OCI-LY7 (cell line): Measurements from ENCODE around the gene PTGR2. TPM values are rescaled to one million over a fixed set of nuclear protein-coding genes. Genes with fewer than 3 reads are reported as not detected.
"Not testable (repeated sequence)": the region's sequence is repeated elsewhere in the genome, so short reads cannot be mapped to it uniquely, and the experiment has no call there.

Source experiments
- BruUV-seq: library from RNA; stranded (reverse); fragments of 400-500 nt; replicated peaks from 2 replicates; lab custom pipeline; 2021; lab: Mats Ljungman, UMichigan
- CTCF ChIA-PET: fragments of 300-600 bp; sonication (Branson Sonifier 250); formaldehyde crosslinking; loops from one replicate; lab custom pipeline; 2022; ENCODE audit warnings: antibody characterized with exemption; ENCODE audit not compliant: unreplicated experiment; lab: Charles Lee
- POLR2A ChIA-PET: fragments of 300-600 bp; sonication (Branson Sonifier 250); formaldehyde crosslinking; loops from one replicate; lab custom pipeline; 2022; ENCODE audit warnings: antibody characterized with exemption; lab: Charles Lee
- DNase-seq: peaks from one replicate; pipeline ENCODE4 v3.0.0-alpha.2; 2015; ENCODE audit warnings: low spot score
- H2AFZ ChIP-seq: fragments of 200-600 bp; sonication (generic), shearing (Covaris generic); 2 replicates; pipeline ENCODE4 v1.6.1; 2014; ENCODE audit warnings: mild to moderate bottlenecking, antibody characterized with exemption, low read length, moderate library complexity
- H3K27ac ChIP-seq: fragments of 200-600 bp; sonication (generic); 2 replicates; pipeline ENCODE4 v1.5.1; 2014; ENCODE audit warnings: mixed run types, low read depth, mild to moderate bottlenecking, moderate library complexity, low read length, inconsistent platforms; ENCODE audit not compliant: poor library complexity, severe bottlenecking
- H3K36me3 ChIP-seq: fragments of 200-600 bp; sonication (generic); 2 replicates; pipeline ENCODE4 v1.6.1; 2014; ENCODE audit warnings: mild to moderate bottlenecking, antibody characterized with exemption, low read length, moderate library complexity, mixed read lengths; ENCODE audit not compliant: insufficient read depth
- H3K4me1 ChIP-seq: fragments of 200-600 bp; sonication (generic); 2 replicates; pipeline ENCODE4 v1.5.1; 2014; ENCODE audit warnings: mild to moderate bottlenecking, low read length; ENCODE audit not compliant: insufficient read depth, poor library complexity, severe bottlenecking
- H3K4me2 ChIP-seq: fragments of 200-600 bp; sonication (generic); 2 replicates; pipeline ENCODE4 v1.6.1; 2014; ENCODE audit warnings: mild to moderate bottlenecking, low read length
- H3K4me3 ChIP-seq: fragments of 200-600 bp; sonication (generic); 2 replicates; pipeline ENCODE4 v1.5.1; 2014; ENCODE audit warnings: mild to moderate bottlenecking, low read depth, low read length; ENCODE audit not compliant: poor library complexity, severe bottlenecking
- H3K79me2 ChIP-seq: fragments of 200-600 bp; sonication (generic); 2 replicates; pipeline ENCODE4 v1.6.1; 2016; ENCODE audit warnings: low read depth, mild to moderate bottlenecking, low read length, moderate library complexity, mixed read lengths; ENCODE audit not compliant: insufficient read depth
- H3K9me2 ChIP-seq: fragments of 200-600 bp; sonication (generic); 2 replicates; pipeline ENCODE4 v1.6.1; 2016; ENCODE audit warnings: mild to moderate bottlenecking, low read length, mixed read lengths; ENCODE audit not compliant: insufficient read depth
- H3K9me3 ChIP-seq: fragments of 200-600 bp; sonication (generic); 2 replicates; pipeline ENCODE4 v1.6.1; 2014; ENCODE audit warnings: mild to moderate bottlenecking, mixed run types, low read length, mixed read lengths
- H4K20me1 ChIP-seq: fragments of 200-600 bp; sonication (generic); 2 replicates; pipeline ENCODE4 v1.6.1; 2014; ENCODE audit warnings: mild to moderate bottlenecking, antibody characterized with exemption, low read length, moderate library complexity, mixed read lengths; ENCODE audit not compliant: insufficient read depth
- EZH2phosphoT487 ChIP-seq: fragments of 200-600 bp; sonication (generic); IDR thresholded peaks from 2 replicates; pipeline ENCODE4 v1.6.1; 2018; ENCODE audit warnings: low read depth, borderline replicate concordance, mild to moderate bottlenecking, mixed run types, antibody characterized with exemption, low read length, moderate library complexity, mixed read lengths
- intact Hi-C: fragments of 100-400 bp; cut with micrococcal nuclease; formaldehyde crosslinking; loops from one replicate; pipeline ENCODE4 v1.10.0; 2022; ENCODE audit not compliant: unreplicated experiment
- total RNA-seq, 2 experiments: library from RNA; depleted of rRNA in 1 of 2; stranded (reverse); fragments of >200 nt in 1 of 2; shearing (Covaris generic) in 1 of 2; gene quantifications; 2 replicates each; pipeline ENCODE4 v1.2.3, GENCODE V29; 2014 to 2022
- TF ChIP-seq, protein P1 (sequence below): fragments of 200-600 bp; sonication (generic); conservative IDR thresholded peaks from 2 replicates; pipeline ENCODE4 v1.5.1; 2014; ENCODE audit warnings: mild to moderate bottlenecking, antibody characterized with exemption, low read length, moderate library complexity, mixed read lengths

PTGR2 gene
- total RNA-seq, 2 experiments from 2014 or later = 6.4 to 14.3 TPM

DNA sequence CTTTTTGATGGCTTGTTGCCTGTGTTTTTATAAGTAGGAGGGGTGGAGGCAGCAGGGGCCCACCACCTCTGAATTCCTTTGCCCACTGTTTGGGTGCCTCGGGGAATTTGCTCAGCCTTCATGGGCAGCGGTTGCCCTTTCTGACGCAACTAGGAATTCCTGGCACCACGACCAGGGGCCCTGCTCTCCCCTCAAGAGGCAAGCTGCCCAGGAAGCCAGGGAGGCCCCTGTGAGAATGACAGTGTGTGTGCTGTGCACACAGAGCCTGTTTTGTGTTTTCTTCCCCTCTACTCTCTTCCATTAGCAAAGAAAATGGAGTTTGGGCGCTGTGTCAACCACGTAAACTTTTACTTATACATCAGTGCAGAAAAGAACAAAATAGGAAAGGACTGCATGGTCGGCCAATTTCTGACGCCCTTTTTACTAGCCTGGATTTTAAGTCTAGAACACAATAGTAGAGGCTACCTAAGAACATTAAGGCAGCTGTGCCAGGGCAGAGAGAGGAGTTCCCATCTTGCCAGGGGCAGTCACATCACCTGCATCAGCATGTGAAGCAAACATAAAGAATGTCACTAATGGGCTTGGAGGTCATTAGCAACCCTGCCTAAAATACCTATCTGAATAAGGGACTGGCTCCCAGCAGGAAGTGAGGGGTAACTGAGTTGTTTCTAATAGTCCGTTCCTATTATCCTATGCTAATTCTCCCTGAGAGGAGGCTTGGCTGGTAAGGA lies 17.9 kb upstream of the PTGR2 start:
- H3K4me2 ChIP-seq = no peak overlapping the region
- POLR2A ChIA-PET = no interaction called here

DNA sequence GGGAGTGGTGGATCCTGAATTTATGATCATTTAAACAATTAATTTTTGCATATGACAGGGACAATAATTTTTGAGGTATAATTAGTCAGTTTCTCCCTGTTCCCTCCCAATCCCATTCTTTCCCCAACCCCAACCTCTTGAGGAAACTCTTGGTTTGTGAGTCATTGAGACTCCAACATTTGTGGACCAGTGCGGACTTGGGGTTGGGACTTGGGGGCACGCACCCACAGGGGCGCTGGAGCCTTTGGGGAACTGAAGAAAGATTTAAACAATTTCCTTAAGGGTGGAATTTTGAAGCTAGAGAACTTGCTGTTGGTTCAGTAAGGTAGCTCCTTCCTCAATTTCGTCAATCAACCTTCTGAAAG lies 17.4 kb upstream of the PTGR2 start:
- H2AFZ ChIP-seq = no peak overlapping the region
- no peak overlapping the region for H3K4me3 ChIP-seq
- no peaks in the 10 kb centered on the region for H3K9me2 ChIP-seq
- H3K4me2 ChIP-seq = no peak overlapping the region
- ChIA-PET CTCF (no interaction called here), POLR2A (no interaction called here)
- intact Hi-C loops = no loop called here
- DNase-seq = no peak
- H4K20me1 ChIP-seq = no peaks in the 10 kb centered on the region
- no peak overlapping the region for H3K27ac ChIP-seq
- TF ChIP-seq, protein P1, sequence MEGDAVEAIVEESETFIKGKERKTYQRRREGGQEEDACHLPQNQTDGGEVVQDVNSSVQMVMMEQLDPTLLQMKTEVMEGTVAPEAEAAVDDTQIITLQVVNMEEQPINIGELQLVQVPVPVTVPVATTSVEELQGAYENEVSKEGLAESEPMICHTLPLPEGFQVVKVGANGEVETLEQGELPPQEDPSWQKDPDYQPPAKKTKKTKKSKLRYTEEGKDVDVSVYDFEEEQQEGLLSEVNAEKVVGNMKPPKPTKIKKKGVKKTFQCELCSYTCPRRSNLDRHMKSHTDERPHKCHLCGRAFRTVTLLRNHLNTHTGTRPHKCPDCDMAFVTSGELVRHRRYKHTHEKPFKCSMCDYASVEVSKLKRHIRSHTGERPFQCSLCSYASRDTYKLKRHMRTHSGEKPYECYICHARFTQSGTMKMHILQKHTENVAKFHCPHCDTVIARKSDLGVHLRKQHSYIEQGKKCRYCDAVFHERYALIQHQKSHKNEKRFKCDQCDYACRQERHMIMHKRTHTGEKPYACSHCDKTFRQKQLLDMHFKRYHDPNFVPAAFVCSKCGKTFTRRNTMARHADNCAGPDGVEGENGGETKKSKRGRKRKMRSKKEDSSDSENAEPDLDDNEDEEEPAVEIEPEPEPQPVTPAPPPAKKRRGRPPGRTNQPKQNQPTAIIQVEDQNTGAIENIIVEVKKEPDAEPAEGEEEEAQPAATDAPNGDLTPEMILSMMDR = no peak
- TF ChIP-seq EZH2phosphoT487 = no peak
- no TSS peak for BruUV-seq
- H3K4me1 ChIP-seq = no peaks in the 10 kb centered on the region
- no peaks in the 10 kb centered on the region for H3K36me3 ChIP-seq
- H3K79me2 ChIP-seq = no peaks in the 10 kb centered on the region
- H3K9me3 ChIP-seq = no peaks in the 10 kb centered on the region

More for the DNA sequence above, 17.9 kb upstream of the PTGR2 start:
- Histone ChIP-seq H3K36me3 (no peaks in the 10 kb centered on the region), H3K27ac (no peak overlapping the region), H2AFZ (no peak overlapping the region), H3K79me2 (no peaks in the 10 kb centered on the region), H3K4me1 (no peaks in the 10 kb centered on the region), H4K20me1 (no peaks in the 10 kb centered on the region), H3K9me3 (no peaks in the 10 kb centered on the region), H3K4me3 (no peak overlapping the region), H3K9me2 (no peaks in the 10 kb centered on the region)
- CTCF ChIA-PET = no interaction called here
- no peak for DNase-seq
- no TSS peak for BruUV-seq
- intact Hi-C loops = no loop called here
- TF ChIP-seq EZH2phosphoT487 = no peak
- TF ChIP-seq, protein P1 = no peak

DNA sequence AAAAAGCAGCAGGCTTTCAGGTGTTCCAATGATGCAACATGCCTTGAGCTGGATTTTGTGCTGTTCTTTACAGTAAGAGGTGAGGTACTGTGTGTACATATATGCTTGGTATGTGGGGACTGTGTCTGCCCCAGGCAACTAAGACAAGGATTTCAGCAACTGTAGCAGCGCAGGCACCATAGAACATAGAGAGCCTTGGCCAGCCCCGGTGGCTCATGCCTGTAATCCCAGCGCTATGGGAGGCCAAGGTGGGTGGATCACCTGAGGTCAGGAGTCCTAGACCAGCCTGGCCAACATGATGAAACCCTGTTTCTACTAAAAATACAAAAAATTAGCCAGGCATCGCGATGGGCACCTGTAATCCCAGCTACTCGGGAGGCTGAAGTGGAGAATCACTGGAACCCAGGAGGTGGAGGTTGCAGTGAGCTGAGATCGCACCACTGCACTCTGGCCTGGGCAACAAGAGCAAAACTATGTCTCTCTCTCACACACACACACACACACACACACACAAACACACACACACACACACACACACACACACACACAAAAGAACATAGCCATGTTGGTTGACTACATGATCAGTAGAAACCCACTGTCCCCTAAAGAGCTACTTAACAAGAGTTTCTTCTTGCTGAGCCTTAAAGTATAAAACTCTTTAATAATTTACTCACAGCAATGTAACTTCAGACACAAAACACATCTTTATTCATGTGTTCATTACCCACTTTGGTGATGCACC lies 13.2 kb upstream of the PTGR2 start:
- H3K9me3 ChIP-seq, BruUV-seq, H3K79me2 ChIP-seq, H4K20me1 ChIP-seq, H3K4me1 ChIP-seq, H3K27ac ChIP-seq, H3K9me2 ChIP-seq, H3K4me2 ChIP-seq, H3K36me3 ChIP-seq, H2AFZ ChIP-seq, DNase-seq, H3K4me3 ChIP-seq, intact Hi-C loops: not testable (repeated sequence)
- ChIA-PET CTCF (interaction anchor here (0.6 kb wide), 1 partner anchor 108 kb away, joined by 3 read pairs; no protein-coding TSS in a partner anchor), POLR2A (interaction anchor here (0.6 kb wide), 1 partner anchor 679 kb away, joined by 3 read pairs; no protein-coding TSS in a partner anchor)
